Natural killer cell treated with Interleukin-12 subunit alpha and Interleukin-12 subunit beta and Interleukin-15 and Interleukin-18, amount 100 ng/mL, for 72 hours (primary cell): ENCODE results near the gene TSC22D4. TPM values are rescaled to one million over a fixed set of nuclear protein-coding genes. Genes with fewer than 3 reads are reported as not detected.
"Not testable (repeated sequence)": the region's sequence is repeated elsewhere in the genome, so short reads cannot be mapped to it uniquely, and the experiment has no call there.

ENCODE experiments used
- ATAC-seq, 2 donors: fragments of 150-1000 bp; cut with Tn5 transposase in 1 of 2; sonication (Bioruptor Pico), chemical (Tn5 transposase) in 1 of 2; 2 replicates each; pipeline ENCODE4 v1.10.0; 2021
- DNase-seq: peaks from one replicate; pipeline ENCODE4 v3.0.0; 2022; ENCODE audit warnings: low spot score
- H3K27ac Mint-ChIP-seq, 2 donors: 1 replicate in 1 of 2; 2 replicates in 1 of 2; pipeline ENCODE4 v1.8.0; 2022; ENCODE audit warnings: mixed read lengths in 2 of 2, mild to moderate bottlenecking in 1 of 2, moderate library complexity in 1 of 2
- H3K27me3 Mint-ChIP-seq, 2 donors: 1 replicate in 1 of 2; 2 replicates in 1 of 2; pipeline ENCODE4 v1.8.0; 2022; ENCODE audit warnings: mixed read lengths in 2 of 2
- H3K36me3 Mint-ChIP-seq: one replicate; pipeline ENCODE4 v1.8.0; 2022; ENCODE audit warnings: mixed read lengths
- H3K4me1 Mint-ChIP-seq, 2 donors: 1 replicate in 1 of 2; 2 replicates in 1 of 2; pipeline ENCODE4 v1.8.0; 2022; ENCODE audit warnings: low read depth in 2 of 2, mixed read lengths in 2 of 2, mild to moderate bottlenecking in 1 of 2
- H3K4me3 Mint-ChIP-seq: one replicate; pipeline ENCODE4 v1.8.0; 2022; ENCODE audit warnings: mixed read lengths
- H3K9me3 Mint-ChIP-seq: 2 replicates; pipeline ENCODE4 v1.8.0; 2022; ENCODE audit warnings: mixed read lengths
- total RNA-seq, 2 donors: library from RNA; stranded (reverse); gene quantifications; one replicate each; pipeline ENCODE4 v1.2.3, GENCODE V29; 2022

The TSC22D4 gene
- 100 to 1,000 TPM; 129 to 134 TPM for total RNA-seq

DNA sequence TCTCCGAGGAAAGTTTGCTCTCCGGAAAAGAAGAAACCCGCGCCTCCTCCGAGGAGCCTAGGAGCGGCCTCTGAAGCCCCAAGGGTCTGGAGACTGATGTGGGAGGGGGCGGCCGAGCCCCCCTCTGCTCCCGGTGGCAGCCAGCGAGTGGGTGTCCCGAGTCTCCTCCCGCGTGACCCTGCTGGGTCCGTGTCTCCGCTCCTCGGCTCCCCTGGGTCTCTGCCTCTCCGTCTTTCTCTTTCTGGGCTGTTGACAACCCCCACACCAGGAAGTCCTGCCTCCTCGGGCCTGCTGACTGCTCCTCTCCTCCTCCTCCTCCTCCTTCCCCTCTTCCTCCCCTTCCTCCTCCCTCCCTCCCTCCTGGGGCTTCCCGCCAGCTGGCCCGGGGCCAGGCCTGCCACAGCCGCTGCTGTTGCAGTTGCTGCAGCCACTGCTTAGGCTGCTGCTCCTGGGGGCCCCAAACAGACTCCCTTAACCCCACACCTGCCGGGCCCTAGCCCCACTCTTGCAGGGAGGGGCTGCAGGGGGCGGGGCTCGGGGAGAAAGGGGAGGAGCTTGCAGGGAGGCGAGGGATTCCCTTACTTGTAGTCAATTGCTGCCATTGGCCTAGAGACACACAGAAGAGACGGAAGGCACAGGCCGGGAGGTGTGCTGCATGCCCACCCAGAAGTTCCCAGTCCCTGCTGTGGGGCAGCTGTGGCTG, at the start of gene TSC22D4:
TSS of gene TSC22D4 (minus strand) at position 257 of the 703 bp plus-strand sequence. CDS start 1,176 bp downstream, outside the sequence.
- Mint-ChIP-seq H3K4me3 (peak within 1 kb of the TSS; percentile 100), H3K4me1 (peaks cover 25 to 35% of the 10 kb centered on the region in 2 donors), H3K36me3 (peaks cover 13% of the 10 kb centered on the region), H3K9me3 (no peaks in the 10 kb centered on the region), H3K27ac (peak within 1 kb of the TSS; percentile 71 to 92), H3K27me3 (no peaks in the 10 kb centered on the region)
- peak; percentile 88 to 93 for ATAC-seq
- DNase-seq = peak; percentile 95

DNA sequence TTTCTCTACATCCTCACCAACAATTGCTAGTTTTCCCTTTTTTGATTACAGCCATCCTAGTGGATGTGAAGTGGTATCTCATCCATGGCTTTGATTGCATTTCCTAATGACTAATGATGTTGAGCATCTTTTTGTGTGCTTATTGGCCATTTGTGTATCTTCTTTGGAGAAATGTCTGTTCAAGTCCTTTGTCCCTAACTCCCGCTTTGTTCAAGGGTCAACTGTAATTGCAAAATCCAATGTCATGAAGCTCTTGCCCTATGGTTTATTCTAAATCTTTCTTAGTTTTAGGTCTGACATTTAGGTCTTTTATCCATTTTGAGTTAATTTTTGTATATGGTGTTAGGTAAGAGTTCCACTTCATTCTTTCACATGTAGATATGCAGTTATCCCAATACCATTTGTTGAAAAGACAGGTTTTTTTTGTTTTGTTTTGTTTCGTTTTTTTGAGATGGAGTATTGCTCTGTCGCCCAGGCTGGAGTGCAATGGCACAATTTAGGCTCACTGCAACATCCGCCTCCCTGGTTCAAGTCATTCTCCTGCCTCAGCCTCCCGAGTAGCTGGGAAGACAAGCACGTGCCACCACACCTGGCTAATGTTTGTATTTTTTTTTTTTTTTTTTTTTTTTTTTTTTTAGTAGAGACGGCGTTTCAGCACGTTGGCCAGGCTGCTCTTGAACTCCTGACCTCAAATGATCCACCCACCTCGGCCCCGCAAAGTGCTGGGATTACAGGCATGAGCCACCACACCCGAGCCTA, 49.3 kb upstream of the TSC22D4 start:
- not testable (repeated sequence) for H3K4me3 Mint-ChIP-seq, H3K36me3 Mint-ChIP-seq, H3K27ac Mint-ChIP-seq, ATAC-seq, H3K9me3 Mint-ChIP-seq, H3K4me1 Mint-ChIP-seq, DNase-seq
- H3K27me3 Mint-ChIP-seq = peaks cover 0 to 11% of the 10 kb centered on the region in 2 donors

DNA sequence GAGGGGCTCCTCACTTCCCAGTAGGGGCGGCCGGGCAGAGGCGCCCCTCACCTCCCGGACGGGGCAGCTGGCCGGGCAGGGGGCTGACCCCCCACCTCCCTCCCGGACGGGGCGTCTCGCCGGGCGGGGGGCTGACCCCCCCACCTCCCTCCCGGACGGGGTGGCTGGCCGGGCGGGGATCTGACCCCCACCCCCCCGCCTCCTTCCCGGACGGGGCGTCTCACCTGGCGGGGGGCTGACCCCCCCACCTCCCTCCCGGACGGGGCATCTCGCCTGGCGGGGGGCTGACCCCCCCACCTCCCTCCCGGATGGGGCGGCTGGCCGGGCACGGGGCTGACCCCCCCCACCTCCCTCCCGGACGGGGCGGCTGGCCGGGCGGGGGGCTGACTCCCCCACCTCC, 44.2 kb upstream of the TSC22D4 start:
- ATAC-seq = not testable (repeated sequence)

DNA sequence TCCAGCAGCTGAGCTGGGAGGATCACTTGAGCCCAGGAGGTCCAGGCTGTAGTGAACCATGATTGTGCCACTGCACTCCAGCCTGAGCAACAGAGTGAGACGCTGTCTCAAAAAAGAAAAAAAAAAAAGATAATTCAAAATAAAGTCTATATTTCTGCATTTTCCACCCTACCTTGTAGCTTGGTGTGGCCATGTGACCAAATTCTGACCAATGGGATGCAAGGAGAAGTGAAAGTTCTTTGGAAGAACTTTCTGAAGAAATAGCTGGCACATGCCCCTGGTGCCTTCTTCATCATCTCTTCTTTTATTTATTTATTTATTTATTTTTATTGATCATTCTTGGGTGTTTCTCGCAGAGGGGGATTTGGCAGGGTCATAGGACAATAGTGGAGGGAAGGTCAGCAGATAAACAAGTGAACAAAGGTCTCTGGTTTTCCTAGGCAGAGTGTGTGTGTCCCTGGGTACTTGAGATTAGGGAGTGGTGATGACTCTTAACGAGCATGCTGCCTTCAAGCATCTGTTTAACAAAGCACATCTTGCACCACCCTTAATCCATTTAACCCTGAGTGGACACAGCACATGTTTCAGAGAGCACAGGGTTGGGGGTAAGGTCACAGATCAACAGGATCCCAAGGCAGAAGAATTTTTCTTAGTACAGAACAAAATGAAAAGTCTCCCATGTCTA, 43.0 kb upstream of the TSC22D4 start:
- H3K4me3 Mint-ChIP-seq, ATAC-seq, H3K4me1 Mint-ChIP-seq, H3K36me3 Mint-ChIP-seq, H3K9me3 Mint-ChIP-seq, H3K27ac Mint-ChIP-seq, H3K27me3 Mint-ChIP-seq, DNase-seq: not testable (repeated sequence)

More for the DNA sequence above, 44.2 kb upstream of the TSC22D4 start:
- peaks cover 0 to 10% of the 10 kb centered on the region in 2 donors for H3K27me3 Mint-ChIP-seq
- not testable (repeated sequence) for DNase-seq, H3K36me3 Mint-ChIP-seq, H3K4me3 Mint-ChIP-seq, H3K9me3 Mint-ChIP-seq, H3K27ac Mint-ChIP-seq, H3K4me1 Mint-ChIP-seq

DNA sequence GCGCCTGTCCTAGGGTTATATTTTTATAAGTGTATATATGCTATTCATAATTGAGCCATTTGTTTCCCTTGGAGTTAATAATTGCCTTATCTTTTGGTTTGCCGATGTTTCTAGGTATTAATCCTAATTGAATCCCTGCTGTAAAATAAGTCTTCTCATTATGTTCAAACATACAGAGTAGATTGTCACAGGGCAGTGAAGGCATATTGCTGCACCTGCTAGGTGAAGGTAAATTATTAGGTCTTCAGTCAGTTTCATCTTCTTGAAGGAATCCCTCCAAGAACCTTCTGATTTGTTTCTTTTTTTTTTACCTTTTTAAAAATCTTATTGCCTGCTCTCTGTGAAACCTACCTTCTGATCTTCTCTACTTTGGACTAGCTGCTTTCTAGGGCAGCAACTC, 42.1 kb upstream of the TSC22D4 start:
- Mint-ChIP-seq H3K9me3 (no peaks in the 10 kb centered on the region), H3K36me3 (no peaks in the 10 kb centered on the region), H3K4me1 (peaks cover 8 to 9% of the 10 kb centered on the region in 2 donors), H3K4me3 (no peak overlapping the region), H3K27me3 (peaks cover 0 to 4% of the 10 kb centered on the region in 2 donors), H3K27ac (no peak overlapping the region)
- DNase-seq = no peak
- no peak for ATAC-seq

DNA sequence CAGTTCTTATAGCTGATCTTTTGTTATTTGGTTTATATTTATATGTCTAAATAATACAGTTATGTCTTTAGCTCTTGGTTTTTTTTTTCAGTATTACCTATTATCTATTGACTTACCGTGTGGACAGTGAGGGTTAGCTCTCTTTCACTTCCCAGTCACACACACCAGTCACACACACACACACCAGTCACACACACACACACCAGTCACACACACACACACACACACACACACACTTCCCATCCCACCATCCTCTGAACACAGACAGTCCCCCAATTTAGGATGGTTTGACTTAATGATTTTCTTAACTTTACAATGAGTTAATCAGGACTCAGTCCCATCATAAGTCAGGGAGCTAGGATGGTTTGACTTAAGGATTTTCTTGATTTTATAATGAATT, 41.1 kb upstream of the TSC22D4 start:
- H3K4me3 Mint-ChIP-seq = no peak overlapping the region
- no peaks in the 10 kb centered on the region for H3K9me3 Mint-ChIP-seq
- DNase-seq (no peak), ATAC-seq (no peak)
- peaks cover 14 to 15% of the 10 kb centered on the region in 2 donors for H3K4me1 Mint-ChIP-seq
- peaks cover 0 to 4% of the 10 kb centered on the region in 2 donors for H3K27me3 Mint-ChIP-seq
- H3K36me3 Mint-ChIP-seq = no peaks in the 10 kb centered on the region
- H3K27ac Mint-ChIP-seq = no peak overlapping the region

DNA sequence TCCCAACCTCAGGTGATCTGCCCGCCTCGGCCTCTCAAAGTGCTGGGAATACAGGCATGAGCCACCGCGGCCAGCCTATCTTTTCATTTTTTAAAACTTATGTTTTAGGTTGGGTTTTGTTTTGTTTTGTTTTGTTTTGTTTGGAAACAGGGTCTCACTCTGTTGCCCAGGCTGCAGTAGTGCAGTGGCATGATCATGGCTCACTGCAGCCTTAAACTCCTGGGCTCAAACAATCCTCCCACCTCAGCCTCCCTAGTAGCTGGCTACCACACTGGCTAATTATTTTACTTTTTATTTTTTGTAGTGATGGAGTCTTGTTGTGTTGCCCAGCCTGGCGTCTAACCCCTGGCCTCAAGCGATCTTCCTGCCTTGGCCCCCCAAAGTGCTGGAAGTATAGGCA, 40.6 kb upstream of the TSC22D4 start:
- Mint-ChIP-seq H3K4me1 (peaks cover 14 to 17% of the 10 kb centered on the region in 2 donors), H3K27ac (no peak overlapping the region), H3K27me3 (peaks cover 0 to 4% of the 10 kb centered on the region in 2 donors), H3K36me3 (no peaks in the 10 kb centered on the region), H3K9me3 (no peaks in the 10 kb centered on the region), H3K4me3 (no peak overlapping the region)
- DNase-seq (no peak), ATAC-seq (no peak)

DNA sequence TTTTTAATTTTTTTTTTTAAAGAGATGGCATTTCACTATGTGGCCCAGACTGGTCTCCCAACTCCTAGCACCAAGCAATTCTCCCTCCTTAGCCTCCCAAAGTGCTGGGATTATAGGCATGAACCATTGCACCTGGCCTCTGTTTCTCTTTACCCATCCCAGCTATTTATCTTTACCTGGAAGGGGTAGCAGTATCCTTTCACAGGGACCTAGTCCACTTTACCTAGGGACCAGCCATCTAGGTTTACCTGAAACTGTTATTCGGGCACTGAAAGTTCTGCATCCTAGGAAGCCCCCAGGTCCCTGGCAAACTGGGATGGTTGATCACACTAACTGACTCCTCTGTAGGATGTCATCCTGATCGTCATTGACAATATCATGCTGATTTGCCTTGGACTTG, 38.3 kb upstream of the TSC22D4 start:
- Mint-ChIP-seq H3K36me3 (no peaks in the 10 kb centered on the region), H3K27ac (no peak overlapping the region), H3K9me3 (no peaks in the 10 kb centered on the region), H3K27me3 (peaks cover 10 to 13% of the 10 kb centered on the region in 2 donors), H3K4me1 (peaks cover 14 to 17% of the 10 kb centered on the region in 2 donors), H3K4me3 (no peak overlapping the region)
- DNase-seq (no peak), ATAC-seq (no peak)

DNA sequence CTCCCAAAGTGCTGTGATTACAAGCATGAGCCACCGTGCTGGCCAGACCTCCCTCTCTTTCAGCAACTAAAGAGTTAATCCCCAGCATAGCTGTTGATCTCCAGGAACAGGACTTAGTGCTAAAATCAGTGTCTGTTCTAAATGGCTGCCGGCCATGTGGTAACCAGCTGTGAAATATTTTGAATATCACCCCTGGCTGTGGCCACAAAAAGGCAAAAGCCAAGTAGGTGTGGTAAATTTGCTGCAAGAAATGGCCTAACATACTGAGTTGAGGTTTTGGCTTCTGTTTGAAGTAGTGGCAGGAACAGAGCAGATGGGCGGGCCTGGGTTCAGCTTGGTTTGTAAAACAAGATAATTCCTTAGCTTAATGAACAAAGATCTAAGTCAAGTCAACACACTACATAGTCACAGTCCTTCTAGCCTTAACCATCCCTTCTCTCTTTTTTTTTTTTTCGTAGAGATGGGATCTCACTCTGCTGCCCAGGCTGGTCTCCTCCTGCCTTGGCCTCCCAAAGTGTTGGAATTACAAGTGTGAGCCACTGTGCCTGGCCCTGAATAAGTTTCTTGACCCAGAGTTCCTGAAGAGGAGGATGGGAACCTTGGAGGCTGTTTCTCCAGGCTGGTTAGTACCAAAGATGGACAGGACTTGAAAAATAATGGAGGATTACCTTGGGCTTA, 37.3 kb upstream of the TSC22D4 start:
- H3K27ac Mint-ChIP-seq = peak overlapping the region in 1 of 2 donors; percentile 1
- no peaks in the 10 kb centered on the region for H3K9me3 Mint-ChIP-seq
- ATAC-seq (peak; percentile 94 to 98), DNase-seq (peak; percentile 81)
- H3K4me3 Mint-ChIP-seq = peak overlapping the region; percentile 31
- H3K36me3 Mint-ChIP-seq = no peaks in the 10 kb centered on the region
- peaks cover 9 to 10% of the 10 kb centered on the region in 2 donors for H3K27me3 Mint-ChIP-seq
- H3K4me1 Mint-ChIP-seq = peaks cover 14 to 17% of the 10 kb centered on the region in 2 donors

DNA sequence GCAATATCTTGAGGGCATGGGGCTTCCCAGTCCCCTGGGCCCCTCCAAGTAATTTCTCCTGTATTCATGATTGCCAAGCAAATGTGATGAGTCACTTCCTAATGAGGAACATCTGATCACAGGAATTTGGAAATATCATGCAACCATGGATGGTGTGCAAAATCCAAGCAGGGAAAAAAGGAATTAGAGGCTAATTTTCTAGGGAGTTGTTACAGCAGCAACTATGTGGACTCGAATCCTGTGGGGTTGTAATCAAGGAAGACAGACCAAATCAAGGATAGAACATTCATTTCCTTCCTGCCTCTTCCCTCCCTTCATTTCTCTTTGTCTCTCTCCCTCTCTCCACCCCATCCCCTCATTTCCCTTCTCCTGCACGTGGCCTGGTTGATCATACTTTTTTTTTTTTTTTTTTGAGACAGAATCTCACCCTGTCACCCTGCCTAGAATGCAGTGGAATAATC, 36.1 kb upstream of the TSC22D4 start:
- no peaks in the 10 kb centered on the region for H3K36me3 Mint-ChIP-seq
- H3K9me3 Mint-ChIP-seq = no peaks in the 10 kb centered on the region
- peaks cover 14 to 17% of the 10 kb centered on the region in 2 donors for H3K4me1 Mint-ChIP-seq
- H3K4me3 Mint-ChIP-seq = no peak overlapping the region
- peak overlapping the region in 1 of 2 donors; percentile 1 for H3K27ac Mint-ChIP-seq
- ATAC-seq (no peak), DNase-seq (no peak)
- peaks cover 12 to 20% of the 10 kb centered on the region in 2 donors for H3K27me3 Mint-ChIP-seq

DNA sequence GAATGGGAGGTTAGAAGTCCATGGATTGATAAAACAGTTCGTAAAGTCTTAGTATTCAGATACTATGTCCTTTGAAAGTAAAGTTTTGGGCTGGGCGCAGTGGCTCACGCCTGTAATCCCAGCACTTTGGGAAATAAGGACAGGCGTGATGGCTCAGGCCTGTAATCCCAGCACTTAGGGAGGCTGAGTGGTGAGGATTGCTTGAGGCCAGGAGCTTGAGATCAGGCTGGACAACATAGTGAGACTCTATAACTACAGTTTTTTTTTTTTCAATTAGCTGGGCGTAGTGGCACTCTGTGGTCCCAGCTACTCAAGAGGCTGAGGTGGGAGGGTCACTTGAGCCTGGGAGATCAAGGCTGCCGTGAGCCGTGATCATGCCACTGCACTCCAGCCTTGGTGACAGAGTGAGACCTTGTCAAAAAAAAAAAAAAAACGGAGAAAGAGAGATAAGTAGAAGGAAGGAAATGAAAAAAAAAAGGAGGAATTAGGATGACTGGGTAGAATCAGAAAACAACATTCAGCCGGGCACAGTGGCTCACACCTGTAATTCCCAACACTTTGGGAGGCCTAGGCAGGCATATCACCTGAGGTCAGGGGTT, 34.3 kb upstream of the TSC22D4 start:
- Mint-ChIP-seq H3K27me3 (peaks cover 16 to 20% of the 10 kb centered on the region in 2 donors), H3K4me1 (peaks cover 14 to 17% of the 10 kb centered on the region in 2 donors)

DNA sequence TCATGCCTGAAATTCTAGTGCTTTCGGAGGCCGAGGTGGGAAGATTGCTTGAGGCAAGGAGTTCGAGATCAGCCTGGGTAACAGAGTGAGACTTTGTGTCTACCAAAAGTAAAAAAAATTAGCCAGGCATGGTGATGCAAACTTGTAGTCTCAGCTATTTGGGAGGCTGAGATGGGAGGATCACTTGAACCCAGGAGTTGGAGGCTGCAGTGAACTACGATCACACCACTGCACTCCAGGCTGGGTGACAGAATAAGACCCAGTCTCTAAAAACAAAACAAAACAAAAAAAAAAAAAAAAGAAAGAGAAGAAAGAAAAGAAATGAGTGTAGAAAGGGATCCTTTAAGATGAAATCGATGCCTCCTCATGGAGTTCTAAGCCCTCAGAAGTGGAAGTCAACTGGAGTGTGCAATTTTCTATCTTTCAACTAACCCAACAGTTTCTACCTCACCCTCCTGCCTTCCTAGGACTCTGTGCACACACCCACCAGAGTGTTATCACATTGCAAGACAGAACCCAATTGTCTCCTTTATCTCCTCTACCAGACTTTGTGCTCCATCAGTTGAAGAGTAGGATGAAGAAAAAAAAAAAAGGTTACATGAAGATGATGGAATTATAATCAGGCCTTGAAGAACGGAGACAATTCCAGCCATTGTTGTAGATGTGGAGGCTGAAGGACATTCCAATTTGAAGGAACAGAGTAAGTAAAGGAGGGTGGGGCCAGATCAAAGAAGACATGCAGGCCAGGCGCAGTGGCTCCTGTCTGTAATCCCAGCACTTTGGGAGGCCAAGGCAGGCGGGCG, 31.6 kb upstream of the TSC22D4 start:
- Mint-ChIP-seq H3K4me1 (peaks cover 3 to 5% of the 10 kb centered on the region in 2 donors), H3K4me3 (no peak overlapping the region), H3K27ac (no peak overlapping the region), H3K36me3 (no peaks in the 10 kb centered on the region), H3K9me3 (no peaks in the 10 kb centered on the region), H3K27me3 (peaks cover 23 to 27% of the 10 kb centered on the region in 2 donors)
- DNase-seq = no peak
- no peak for ATAC-seq

More for the DNA sequence above, 34.3 kb upstream of the TSC22D4 start:
- Mint-ChIP-seq H3K27ac (peak overlapping the region in 1 of 2 donors; percentile 64), H3K4me3 (no peak overlapping the region), H3K36me3 (no peaks in the 10 kb centered on the region), H3K9me3 (no peaks in the 10 kb centered on the region)
- DNase-seq (no peak), ATAC-seq (no peak)
